ENCODE measurements around the gene RGS3.

Gene RGS3

DNA sequence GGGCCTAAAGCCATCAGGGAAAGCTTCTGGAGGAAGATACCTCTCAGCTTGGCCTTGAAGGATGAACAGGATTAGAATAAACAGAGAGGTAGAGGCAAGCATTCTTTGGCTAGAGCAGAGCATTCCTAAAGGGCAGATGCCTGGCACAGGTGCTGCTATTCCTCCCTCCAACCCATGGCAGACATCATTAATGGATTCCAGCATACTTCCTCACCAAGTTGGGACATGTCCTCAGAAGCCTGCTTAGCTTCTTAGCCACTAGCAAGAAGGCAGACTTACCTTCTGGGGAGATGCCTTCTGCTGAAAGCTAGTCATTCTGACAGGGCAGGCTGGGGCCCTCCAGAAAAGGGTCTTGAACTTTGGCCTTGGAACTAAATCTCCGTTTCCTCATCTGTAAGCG is 122.0 kb downstream of the RGS3 start:
- no peak for DNase-seq (ENCODE audit: low spot score)

DNA sequence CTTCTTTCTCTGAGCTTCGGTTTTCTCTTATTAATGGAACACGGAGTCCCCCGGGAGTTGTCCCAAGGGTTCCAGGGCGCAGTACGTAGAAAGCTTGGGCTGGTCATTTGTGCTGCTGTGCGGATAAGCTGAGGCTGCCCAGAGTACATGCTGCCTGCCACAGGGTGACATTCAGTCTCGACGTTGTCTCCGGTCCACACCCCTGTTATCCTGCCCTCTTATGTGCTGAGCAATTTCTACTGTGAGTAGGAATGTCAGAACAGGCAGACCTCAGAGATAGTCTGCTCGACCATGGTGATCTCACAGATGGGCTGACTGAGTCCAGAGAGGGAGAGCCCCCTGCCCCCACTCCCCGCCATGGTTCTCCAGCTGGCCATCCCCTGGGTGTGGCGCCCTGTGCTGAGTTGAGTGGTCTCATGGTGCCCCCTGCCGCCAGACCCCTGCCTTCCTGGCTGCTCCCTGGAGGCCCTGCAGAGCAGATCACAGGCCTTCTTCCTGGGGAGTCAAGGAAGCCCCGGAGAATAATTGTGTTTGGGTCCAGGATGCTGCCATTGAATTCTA is 124.0 kb downstream of the RGS3 start:
- peak; percentile 68 for DNase-seq (ENCODE audit: low spot score)

DNA sequence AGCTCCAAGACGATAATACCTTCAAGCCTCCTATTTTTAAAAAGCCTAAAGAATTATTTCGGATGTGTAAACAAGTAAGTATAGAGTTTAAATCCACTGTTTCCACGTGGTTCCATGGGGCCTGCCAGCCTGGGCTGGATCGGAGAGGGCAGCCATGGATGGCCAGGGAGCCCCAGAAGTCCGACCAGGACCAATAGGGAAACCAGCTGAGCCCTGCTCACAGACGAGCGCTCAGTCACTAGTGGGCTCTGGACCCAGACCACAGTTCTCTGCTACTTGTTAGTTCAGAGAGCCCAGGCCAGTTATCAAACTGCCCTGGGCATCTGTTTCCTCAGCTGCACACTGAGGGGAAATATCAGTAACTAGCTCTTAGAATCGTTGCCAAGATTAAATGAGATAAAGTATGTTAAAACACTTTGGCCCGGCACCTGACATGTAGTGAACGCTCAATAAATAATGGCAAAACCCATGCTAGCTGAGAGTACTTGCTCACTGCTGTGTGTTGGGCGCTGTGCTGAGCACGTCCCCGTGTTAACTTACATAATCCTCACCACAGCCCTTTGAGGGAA is 124.8 kb downstream of the RGS3 start:
- DNase-seq (ENCODE audit: low spot score) = no peak

DNA sequence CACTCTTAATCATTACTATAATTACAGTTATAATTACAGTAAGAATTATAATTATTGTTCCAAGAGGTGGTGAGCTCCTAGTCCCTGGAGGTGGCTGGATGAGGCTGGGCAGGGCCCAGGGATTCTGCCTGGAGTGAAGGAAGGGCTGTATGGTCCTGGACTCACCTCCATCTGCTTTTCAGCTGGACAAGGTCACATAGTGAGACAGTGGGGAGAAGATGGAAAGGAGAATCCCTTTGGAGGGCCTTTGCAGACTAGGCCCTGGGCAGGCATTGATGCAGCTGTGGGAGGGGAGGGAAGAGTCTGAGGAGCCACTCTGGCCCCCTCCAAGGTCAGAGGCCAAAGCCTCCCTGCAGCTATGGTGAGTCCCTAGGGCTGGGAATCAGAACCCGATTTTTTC is 125.4 kb downstream of the RGS3 start:
- no peak for DNase-seq (ENCODE audit: low spot score)

DNA sequence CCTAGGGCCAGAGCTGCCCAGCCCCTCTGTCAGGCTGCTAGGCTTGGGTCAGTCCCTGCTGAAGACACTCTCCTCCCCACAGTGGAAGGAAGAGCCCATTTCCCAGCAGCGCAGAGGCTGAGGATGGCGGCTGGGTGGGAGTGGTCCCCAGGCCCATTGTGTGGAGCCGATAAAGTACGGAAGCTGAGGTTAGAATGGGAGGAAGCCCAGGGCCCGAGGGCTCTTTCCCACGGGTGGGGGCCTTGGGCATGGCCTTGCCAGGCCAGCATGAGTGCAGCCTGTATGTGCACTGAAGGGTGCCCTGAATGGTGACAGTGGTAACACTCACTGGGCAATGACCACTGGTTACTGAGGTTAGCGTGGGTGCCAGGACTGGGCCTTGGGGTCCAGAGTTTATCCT is 125.9 kb downstream of the RGS3 start:
- no peak for DNase-seq (ENCODE audit: low spot score)

DNA sequence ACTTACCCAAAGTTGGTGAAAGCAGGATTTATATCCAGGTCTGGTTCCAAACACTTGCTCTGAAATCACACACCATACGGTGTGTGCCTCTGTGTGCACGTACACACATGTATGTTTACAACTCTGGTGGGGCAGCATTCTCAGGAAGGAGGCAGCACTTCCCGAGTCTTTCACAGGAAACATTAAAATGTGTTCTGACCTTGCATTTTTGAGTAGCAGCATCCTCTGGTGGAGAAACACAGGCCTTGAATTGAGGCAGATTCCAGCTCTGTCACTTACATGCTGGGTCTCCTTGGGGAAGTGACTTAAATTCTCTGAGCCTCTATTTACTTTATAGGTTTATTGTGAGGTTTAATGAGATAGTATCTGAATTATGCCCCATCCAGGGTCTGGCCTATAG is 126.4 kb downstream of the RGS3 start:
- DNase-seq (ENCODE audit: low spot score) = no peak

DNA sequence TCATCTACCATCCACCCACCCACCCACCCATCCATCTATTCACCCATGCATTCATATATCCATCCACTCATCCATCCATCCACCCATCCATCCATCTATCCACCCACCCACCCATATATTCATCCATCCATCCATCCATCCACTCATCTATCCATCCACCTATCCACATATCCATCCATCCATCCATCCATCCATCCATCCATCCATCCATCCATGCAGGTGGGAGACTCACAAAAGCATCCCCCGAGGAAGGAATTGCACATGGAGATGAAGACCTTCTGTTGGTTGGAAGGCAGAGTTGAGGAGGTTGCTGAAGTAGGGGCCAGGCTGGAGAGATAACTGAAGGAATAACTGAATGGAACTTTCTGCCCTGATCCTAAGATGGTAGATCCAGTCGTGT is 126.9 kb downstream of the RGS3 start:
- DNase-seq (ENCODE audit: low spot score) = no peak

DNA sequence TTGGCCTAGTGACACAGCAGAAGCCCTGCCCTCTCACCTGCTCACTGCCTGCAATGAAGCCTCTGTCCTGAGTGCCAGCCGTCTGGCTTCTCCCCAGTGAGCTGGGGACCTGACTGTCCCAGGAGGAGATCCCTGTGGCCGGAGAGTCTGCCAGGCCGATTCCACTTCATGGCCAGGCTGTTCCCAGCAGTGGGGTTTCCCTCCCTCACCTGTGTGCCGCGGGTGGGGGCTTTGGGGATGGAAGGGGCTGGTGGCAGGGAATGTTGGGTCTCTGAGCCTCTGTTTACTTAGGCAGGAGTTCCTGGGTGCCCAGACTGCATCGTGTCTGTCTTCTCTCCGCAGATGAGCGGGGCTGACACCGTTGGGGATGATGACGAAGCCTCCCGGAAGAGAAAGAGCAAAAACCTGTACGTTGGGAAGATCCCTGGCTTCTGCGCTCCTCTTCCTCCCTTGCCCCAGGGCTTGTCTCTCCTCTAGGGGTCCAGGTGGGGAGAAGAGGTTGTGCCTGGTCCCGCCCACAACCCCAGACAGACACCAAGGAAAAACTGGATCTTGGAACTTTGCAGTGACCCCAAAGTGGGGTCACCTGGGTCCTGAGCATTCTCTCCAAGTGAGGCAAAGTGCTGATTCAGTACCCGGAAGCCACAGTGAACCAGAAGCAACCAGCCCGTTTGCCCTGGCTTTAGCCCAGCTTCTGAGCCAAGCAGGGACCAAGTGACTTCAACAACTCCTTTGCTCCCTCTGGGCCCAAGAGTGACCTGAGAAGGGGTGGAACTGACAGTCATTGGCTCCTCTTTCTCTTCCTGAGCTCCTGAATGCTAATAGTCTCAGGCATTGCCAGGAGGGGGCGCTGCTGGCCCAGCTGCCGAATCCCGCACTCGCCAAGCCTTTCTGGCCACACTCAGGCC is 127.7 kb downstream of the RGS3 start:
- DNase-seq (ENCODE audit: low spot score) = peak; percentile 90

DNA sequence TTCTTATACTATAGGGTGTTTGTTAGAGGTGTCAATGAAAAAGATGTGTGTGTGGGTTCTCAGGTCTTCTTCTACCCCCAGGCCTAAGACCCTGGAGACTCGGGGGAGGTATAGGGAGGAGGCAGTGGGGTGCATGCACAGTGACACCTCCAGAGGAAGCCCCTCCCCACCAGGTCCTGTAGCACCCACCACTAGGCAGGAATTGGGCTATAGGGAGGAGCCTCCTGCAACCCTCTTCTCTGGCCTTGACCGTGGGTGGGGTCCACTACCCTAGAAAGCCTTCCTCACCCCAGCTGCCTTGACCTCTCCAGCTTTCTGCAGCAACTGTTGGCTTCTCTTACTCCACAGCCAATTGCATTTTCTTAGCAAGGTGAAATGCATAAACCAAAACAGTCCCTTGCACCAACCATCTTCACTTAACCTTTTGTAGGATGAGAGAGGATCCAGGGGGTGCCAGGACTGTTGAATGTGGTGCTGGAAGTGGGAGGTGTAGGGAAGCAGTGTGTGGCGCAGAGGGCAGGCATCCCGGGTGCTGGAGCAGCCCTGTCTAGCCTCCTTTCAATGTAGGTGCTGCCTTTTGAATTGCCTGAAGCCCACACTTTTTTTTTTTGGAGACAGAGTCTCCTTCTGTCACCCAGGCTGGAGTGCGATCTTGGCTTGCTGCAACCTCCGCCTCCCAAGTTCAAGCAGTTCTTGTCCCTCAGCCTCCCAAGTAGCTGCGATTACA is 128.5 kb downstream of the RGS3 start:
- DNase-seq (ENCODE audit: low spot score) = no peak

DNA sequence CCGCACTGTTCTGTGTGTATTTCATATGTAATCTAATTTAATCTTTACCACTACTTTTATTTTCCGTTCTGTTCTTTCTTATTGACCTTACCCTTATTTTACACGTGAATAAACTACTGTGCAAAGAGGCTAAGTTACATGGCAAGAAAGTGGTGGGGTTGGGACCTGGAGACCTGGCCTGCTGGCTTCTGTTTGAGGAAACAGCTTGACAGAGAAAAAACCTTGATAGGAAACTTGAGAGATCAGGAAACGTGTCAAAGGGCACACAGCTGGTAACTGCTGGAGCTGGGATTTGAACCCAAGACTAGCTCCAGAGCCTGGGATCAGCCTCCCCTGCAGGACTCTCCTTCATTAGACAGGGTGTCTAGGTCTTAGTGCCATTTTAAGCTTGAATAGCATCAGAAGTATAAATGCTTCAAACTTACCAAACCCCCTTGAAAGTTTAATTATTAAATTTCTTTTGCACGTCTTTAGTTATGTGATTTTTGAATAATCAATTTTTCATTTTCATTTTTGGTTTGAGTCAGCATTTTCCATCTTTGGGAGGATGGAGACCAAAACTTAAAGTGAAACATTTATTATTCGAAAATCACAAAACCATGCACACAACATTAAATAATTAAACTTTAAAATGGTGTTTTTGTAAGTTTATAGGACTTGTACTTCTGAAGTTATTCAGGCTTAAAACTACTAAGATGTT is 129.5 kb downstream of the RGS3 start:
- DNase-seq (ENCODE audit: low spot score) = no peak

DNA sequence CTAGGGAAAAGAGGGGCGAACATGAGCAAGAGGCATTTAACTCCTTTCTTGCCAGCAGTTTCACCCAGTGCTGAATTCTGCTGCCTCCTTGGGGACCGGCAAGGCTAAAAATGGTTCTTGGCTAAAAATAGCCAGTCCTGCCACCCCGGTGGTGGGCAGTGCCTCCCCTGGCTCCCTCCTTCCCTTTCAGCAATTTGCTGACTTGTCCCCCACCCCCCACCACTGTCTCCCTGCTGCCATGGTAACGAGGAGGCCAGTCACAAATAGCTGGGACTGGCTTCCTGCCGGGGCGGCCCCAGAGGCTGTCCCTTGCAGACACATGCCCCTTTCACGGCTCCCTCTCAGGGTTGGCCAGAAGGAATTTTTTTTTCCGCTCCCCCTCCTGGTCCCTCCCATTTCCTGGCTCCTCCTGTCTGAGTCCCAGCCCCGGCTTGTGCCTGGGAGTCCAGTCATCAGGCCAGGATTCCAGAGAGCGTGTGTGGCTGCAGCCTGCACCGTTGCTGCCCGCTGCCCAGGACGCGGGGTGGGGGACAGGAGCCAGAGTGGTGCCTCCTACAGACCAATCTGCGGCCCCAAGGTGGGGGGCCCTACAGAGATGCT is 130.3 kb downstream of the RGS3 start:
- DNase-seq (ENCODE audit: low spot score) = peak; percentile 86

DNA sequence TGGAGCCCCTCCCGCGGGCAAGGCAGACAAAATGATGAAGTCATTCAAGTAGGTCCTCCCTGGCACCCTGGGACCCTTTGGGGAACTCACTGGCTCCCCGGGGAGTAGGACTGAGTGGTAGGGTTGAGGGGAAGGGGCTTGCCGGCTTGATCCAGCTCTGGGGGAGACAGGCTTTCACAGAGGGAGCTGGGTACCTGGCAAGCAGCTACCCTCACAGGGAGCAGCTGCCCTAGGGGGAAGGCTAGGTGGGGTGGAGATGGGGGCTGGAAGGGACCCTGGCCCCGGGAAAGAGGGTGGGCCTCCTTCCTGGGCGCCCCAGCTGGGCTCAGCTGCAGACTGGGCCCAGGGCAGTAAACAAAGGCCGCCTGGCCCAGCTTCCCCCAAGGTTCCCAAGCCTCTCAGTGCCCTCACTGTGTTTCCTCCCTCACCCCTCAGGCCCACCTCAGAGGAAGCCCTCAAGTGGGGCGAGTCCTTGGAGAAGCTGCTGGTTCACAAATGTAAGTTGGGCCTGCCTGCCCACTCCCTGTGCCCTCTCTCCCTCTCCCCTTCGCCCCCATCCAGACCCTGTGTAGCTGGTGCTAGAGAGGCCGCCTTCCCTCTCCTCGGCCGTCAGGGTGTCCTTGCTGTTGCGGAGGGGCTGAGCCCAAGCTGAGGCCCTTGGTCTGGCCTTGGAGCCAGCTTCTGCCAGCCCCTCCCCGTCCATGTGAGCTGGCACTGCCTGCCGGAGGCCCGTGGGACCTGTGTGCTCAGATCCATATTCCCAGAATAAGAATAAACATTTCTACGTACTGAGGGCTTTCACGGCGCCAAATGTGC is 131.2 kb downstream of the RGS3 start:
- no peak for DNase-seq (ENCODE audit: low spot score)

DNA sequence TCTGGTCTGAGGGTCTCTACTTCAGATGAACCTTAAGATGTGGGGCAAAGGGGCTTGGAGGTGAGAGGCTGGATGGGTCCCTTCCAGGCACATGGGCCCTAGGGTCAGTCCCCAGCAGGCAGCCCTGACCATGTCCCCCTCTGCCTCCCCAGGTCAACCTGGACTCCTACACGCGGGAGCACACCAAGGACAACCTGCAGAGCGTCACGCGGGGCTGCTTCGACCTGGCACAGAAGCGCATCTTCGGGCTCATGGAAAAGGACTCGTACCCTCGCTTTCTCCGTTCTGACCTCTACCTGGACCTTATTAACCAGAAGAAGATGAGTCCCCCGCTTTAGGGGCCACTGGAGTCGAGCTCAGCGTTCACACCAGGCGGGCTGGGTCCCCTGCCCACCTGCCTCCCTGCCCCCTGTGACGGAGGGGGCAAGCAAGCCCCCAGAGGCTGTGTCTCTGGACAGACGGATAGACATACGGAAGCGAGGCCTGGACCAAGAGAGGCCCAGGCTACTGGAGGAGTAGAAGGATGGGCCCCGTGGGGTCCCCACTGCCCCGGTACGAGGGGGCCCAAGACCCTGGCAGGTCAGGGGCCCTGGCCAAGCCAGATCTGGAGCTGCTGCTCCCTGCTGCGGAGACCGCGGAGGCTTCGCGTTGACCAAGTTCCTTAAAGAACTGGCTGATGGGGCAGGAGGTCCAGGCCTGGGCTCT is 133.2 kb downstream of the RGS3 start:
- DNase-seq (ENCODE audit: low spot score) = no peak

DNA sequence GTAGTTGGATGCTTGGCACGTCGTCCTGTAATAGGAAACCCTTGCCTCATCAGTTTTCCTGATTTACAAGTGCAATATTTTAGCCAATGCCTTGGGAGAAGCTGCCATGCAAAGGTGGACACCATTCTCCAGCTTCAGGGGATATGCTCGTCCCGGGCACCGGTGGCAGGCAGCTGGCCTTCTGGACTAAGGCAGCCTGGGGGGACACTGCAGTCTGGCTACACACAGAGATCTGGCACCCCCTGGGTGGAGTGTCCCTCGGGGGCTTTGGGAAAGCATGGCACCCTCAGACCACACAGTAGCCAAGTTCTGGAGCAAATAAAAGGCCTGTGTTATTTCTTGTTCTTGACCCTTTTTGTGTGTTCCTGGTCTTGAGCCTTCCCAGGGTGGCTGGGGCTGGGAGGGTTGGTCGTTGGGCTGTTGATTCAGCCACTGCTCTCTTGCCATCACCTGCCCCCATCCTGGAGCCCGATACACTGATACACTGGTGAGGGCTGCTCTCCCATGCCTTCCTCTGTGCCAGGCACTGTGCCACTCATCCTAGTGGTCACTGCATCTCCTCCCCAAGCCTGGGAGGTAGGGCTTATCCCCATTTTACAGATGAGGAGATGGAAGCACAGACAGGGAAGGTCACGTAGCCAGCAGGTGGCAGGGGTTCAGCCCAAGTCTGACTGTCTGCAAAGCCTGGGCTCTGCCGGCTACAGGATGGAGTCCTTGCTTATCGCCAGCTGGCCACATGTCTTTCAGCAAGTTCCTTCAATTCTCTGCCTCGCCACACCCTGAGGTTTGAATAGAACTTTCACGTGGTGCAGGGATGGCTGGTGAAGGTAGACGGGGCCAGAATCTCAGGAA is 134.1 kb downstream of the RGS3 start:
- no peak for DNase-seq (ENCODE audit: low spot score)

DNA sequence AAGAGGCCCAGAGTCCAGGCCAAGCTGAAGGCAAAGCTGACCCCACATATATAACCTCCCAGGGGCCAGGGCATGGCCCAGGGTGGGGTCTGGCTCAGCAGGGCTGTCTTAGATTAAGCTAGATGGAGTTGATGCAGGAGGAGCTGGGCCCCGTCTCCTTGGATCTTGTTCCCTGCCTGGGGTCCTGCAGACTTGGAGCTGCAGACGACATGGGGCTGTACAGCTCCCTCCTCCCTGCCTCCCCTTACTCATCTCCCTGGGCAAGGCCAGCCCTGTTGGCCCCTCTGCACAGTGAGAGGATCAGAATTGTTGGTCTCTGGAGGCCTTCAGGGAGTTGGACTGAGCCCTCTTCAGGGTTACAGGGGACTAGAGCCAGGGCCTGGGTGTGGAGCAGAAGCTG is 134.9 kb downstream of the RGS3 start:
- no peak for DNase-seq (ENCODE audit: low spot score)

DNA sequence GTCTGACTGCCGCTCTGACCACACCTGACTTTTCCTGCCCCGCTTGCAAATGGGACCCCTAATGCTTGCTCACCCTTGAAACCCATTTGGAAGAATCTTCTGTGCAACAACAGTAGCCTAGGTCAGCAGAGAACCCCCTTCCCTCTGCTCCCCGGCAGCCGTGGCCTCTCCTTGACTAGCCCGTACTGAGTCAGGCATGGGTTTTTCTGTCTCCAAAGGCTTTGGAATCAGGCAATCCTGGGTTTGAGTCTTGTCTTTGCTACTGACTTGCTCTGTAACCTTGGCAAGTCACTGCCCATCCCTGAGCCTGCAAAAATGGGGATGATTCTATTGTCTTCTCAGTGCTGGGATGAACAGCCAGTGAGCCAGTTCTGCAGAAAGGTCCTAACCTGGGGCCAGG is 135.4 kb downstream of the RGS3 start:
- no peak for DNase-seq (ENCODE audit: low spot score)

DNA sequence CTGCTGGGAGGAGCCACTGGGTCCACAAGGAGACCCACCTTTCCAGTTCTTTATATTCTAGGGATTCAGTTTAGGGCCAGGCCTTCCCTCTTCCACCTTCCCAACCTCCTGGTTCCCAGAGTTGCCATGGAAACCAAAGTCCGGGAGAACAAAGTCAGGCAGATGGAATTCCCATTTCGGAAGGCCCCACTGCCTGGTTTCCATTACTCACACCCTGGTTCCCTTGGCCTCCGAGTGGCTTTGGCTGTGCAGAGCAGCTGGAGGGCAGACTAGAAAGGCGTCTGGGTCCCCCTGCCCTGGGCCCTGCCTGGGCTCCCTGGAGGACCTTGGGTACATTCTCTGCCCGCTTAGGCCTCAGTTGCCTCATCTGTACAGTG is 136.1 kb downstream of the RGS3 start:
- DNase-seq (ENCODE audit: low spot score) = no peak

DNA sequence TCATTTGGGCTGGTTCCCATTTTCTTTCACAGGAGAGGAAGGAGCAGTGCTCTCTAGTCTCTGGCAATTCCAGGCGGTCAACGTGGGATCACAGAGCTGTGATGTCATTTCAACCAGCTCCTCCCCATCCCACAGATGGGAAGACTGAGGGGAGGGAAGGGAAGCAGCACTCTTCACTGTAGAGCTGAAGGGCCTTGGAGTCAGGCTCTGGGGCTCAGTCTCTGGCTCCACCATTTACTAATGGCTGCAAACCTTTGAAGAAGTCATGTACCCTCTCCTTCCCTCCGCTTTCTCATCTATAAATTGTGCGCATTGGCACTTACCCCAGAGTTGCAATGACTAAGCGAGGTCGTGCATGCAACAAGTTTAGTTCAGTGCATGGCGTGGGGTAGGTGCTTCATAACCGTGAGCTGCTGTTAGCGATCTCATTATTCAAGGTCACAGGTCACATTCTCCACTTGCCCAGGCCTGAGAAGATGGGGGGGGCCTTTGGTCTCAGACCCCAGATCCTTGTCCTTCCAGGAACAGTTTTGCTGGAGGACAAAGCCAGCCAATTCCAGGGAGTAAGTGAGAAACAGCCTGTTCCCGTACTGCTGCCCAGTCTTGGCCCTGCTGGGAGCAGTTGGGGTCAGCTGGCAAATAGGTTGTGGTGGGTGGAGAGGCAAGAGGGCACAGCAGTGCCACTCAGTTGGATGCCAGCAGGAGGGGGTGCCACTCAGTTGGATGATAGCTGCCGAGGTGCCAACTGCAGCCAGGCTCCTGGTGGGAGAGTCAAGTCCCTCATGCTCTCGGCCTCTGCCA is 136.7 kb downstream of the RGS3 start:
- DNase-seq (ENCODE audit: low spot score) = no peak
